Measurements from ENCODE around the gene RAB5A.
A peak's percentile ranks its signal among the peaks of the same experiment; 100 is the strongest.
"Not testable (repeated sequence)": the region's sequence is repeated elsewhere in the genome, so short reads cannot be mapped to it uniquely, and the experiment has no call there.

The RAB5A gene, protein sequence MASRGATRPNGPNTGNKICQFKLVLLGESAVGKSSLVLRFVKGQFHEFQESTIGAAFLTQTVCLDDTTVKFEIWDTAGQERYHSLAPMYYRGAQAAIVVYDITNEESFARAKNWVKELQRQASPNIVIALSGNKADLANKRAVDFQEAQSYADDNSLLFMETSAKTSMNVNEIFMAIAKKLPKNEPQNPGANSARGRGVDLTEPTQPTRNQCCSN

GRCh38 chr3:19946832-19947548 is at the start of gene RAB5A:
Gene RAB5A (plus strand): TSS chr3:19947097. CDS start chr3:19950899, 3,802 bp downstream.
- in situ Hi-C loops (cut with MboI; ENCODE audit: low pct_unique_long_range_greater_than_20kb, low sequenced_read_pairs, unreplicated experiment), result no loop called here
- DNase-seq (ENCODE audit: low spot score), result peak; percentile 96
- TF ChIP-seq CTCF (IDR thresholded peaks at IDR 0.05; ENCODE audit: extremely low read depth, insufficient read depth, missing control alignments), result no peak

DNA sequence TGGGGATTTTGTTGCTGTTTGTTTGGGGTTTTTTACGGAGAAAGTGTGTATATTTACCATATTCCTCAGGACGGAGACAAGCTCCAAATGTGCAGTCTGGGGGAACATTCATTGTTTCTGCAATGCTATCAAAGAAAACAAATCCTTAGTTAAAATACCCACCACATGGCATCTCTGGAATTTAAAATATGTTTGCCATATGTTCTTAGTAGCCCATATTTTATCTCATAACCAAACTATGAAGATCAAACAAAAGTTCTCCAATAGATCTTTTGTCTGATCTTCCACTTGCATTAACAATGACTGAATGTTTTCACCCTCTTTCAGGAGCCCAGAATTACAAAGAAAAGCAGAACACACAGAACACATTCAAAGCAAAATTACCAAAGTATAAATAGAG is 48.2 kb upstream of the RAB5A start:
- DNase-seq (ENCODE audit: low spot score), result no peak
- TF ChIP-seq CTCF (IDR thresholded peaks at IDR 0.05; ENCODE audit: extremely low read depth, insufficient read depth, missing control alignments), result no peak
- in situ Hi-C loops (cut with MboI; ENCODE audit: low pct_unique_long_range_greater_than_20kb, low sequenced_read_pairs, unreplicated experiment), result no loop called here

DNA sequence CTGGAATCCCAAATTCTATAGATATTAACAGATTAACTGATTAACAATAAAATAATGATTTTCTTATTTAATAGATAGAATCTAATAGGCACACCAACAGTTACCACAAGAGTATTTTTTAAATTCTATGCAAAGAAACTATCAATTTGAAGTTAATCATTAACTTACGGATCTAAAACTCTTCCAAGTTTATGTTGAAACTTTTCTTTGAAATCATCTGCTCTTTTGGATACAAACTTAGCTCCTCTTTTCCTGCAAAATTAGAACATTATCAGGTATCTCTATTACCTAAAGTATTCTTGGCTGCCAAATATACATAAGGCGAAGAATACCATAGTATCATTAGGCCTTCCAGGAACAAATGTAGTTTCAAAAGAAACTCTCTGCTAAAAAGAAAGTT is 47.6 kb upstream of the RAB5A start:
- DNase-seq (ENCODE audit: low spot score), result no peak
- in situ Hi-C loops (cut with MboI; ENCODE audit: low pct_unique_long_range_greater_than_20kb, low sequenced_read_pairs, unreplicated experiment), result no loop called here
- TF ChIP-seq CTCF (IDR thresholded peaks at IDR 0.05; ENCODE audit: extremely low read depth, insufficient read depth, missing control alignments), result no peak

DNA sequence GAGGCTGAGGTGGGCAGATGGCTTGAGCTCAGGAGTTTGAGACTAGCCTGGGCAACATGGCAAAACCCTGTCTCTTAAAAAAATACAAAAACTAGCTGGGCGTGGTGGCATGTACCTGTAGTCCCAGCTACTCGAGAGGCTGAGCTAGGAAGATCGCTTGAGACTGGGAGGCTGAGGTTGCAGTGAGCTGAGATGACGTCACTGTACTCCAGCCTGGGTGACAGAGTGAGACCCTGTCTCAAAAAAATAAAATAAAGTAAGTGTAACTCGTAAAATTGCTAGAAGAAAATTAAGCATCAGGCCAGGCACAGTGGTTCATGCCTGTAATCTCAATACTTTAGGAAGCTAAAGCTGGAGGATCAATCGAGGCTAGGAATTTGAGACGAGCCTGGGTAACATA is 47.1 kb upstream of the RAB5A start:
- in situ Hi-C loops (cut with MboI; ENCODE audit: low pct_unique_long_range_greater_than_20kb, low sequenced_read_pairs, unreplicated experiment); DNase-seq (ENCODE audit: low spot score): not testable (repeated sequence)

GRCh38 chr3:19901337-19901736 is 45.6 kb upstream of the RAB5A start:
- in situ Hi-C loops (cut with MboI; ENCODE audit: low pct_unique_long_range_greater_than_20kb, low sequenced_read_pairs, unreplicated experiment), result no loop called here
- no peak for DNase-seq (ENCODE audit: low spot score)
- no peak for TF ChIP-seq CTCF (IDR thresholded peaks at IDR 0.05; ENCODE audit: extremely low read depth, insufficient read depth, missing control alignments)

GRCh38 chr3:19901918-19902317 is 45.0 kb upstream of the RAB5A start:
- no peak for DNase-seq (ENCODE audit: low spot score)
- in situ Hi-C loops (cut with MboI; ENCODE audit: low pct_unique_long_range_greater_than_20kb, low sequenced_read_pairs, unreplicated experiment), result no loop called here
- no peak for TF ChIP-seq CTCF (IDR thresholded peaks at IDR 0.05; ENCODE audit: extremely low read depth, insufficient read depth, missing control alignments)

- TF ChIP-seq CTCF (IDR thresholded peaks at IDR 0.05; ENCODE audit: extremely low read depth, insufficient read depth, missing control alignments), result no peak
- no peak for DNase-seq (ENCODE audit: low spot score)
- in situ Hi-C loops (cut with MboI; ENCODE audit: low pct_unique_long_range_greater_than_20kb, low sequenced_read_pairs, unreplicated experiment), result no loop called here
Measured at GRCh38 chr3:19903649-19904048, 43.2 kb upstream of the RAB5A start.
